ENCODE data around the gene ADAM33.

The ADAM33 gene

GRCh38 chr20:3667434-3668037 is 14.3 kb downstream of the ADAM33 start:
- no peak overlapping the region for H3K4me3 ChIP-seq (ENCODE audit: low read depth in 1 of 2, low read length in 2 of 2)
- no peaks in the 10 kb centered on the region for H3K9me3 ChIP-seq (ENCODE audit: control insufficient read depth in 1 of 2, low read length in 2 of 2)
- no peaks in the 10 kb centered on the region for H3K36me3 ChIP-seq (ENCODE audit: control insufficient read depth in 1 of 2, insufficient read depth in 2 of 2, low read length in 2 of 2)
- H3K27ac ChIP-seq (ENCODE audit: low read depth, low read length): no peak overlapping the region
- no peak overlapping the region for H3K9ac ChIP-seq (ENCODE audit: low read depth in 1 of 2, low read length in 2 of 2)
- peaks cover 21 to 34% of the 10 kb centered on the region in 2 donors for H3K27me3 ChIP-seq (ENCODE audit: control insufficient read depth in 1 of 2, insufficient read depth in 2 of 2, low read length in 2 of 2)
- H3K4me1 ChIP-seq (ENCODE audit: control insufficient read depth in 1 of 2, insufficient read depth in 2 of 2, low read length in 2 of 2): peaks cover 4 to 7% of the 10 kb centered on the region in 2 donors

GRCh38 chr20:3663858-3664257 is 18.0 kb downstream of the ADAM33 start:
- H3K27me3 ChIP-seq (ENCODE audit: control insufficient read depth in 1 of 2, insufficient read depth in 2 of 2, low read length in 2 of 2): peaks cover 36 to 37% of the 10 kb centered on the region in 2 donors
- H3K4me3 ChIP-seq (ENCODE audit: low read depth in 1 of 2, low read length in 2 of 2): no peak overlapping the region
- H3K36me3 ChIP-seq (ENCODE audit: control insufficient read depth in 1 of 2, insufficient read depth in 2 of 2, low read length in 2 of 2): no peaks in the 10 kb centered on the region
- no peak overlapping the region for H3K27ac ChIP-seq (ENCODE audit: low read depth, low read length)
- H3K4me1 ChIP-seq (ENCODE audit: control insufficient read depth in 1 of 2, insufficient read depth in 2 of 2, low read length in 2 of 2): peaks cover 4 to 13% of the 10 kb centered on the region in 2 donors
- no peak overlapping the region for H3K9ac ChIP-seq (ENCODE audit: low read depth in 1 of 2, low read length in 2 of 2)
- H3K9me3 ChIP-seq (ENCODE audit: control insufficient read depth in 1 of 2, low read length in 2 of 2): no peaks in the 10 kb centered on the region

- H3K36me3 ChIP-seq (ENCODE audit: control insufficient read depth in 1 of 2, insufficient read depth in 2 of 2, low read length in 2 of 2): no peaks in the 10 kb centered on the region
- H3K27me3 ChIP-seq (ENCODE audit: control insufficient read depth in 1 of 2, insufficient read depth in 2 of 2, low read length in 2 of 2): peaks cover 33 to 41% of the 10 kb centered on the region in 2 donors
- H3K9ac ChIP-seq (ENCODE audit: low read depth in 1 of 2, low read length in 2 of 2): no peak within 1 kb of the TSS
- H3K27ac ChIP-seq (ENCODE audit: low read depth, low read length): no peak within 1 kb of the TSS
- no peak within 1 kb of the TSS for H3K4me3 ChIP-seq (ENCODE audit: low read depth in 1 of 2, low read length in 2 of 2)
- no peaks in the 10 kb centered on the region for H3K9me3 ChIP-seq (ENCODE audit: control insufficient read depth in 1 of 2, low read length in 2 of 2)
- peaks cover 4 to 16% of the 10 kb centered on the region in 2 donors for H3K4me1 ChIP-seq (ENCODE audit: control insufficient read depth in 1 of 2, insufficient read depth in 2 of 2, low read length in 2 of 2)
Measured at GRCh38 chr20:3663031-3663701, 18.6 kb downstream of the ADAM33 start, which contains the start of gene GFRA4. Gene GFRA4 (minus strand): TSS chr20:3663399. CDS start chr20:3663399, 0 bp downstream.

- H3K4me3 ChIP-seq (ENCODE audit: low read depth in 1 of 2, low read length in 2 of 2): no peak overlapping the region
- no peaks in the 10 kb centered on the region for H3K9me3 ChIP-seq (ENCODE audit: control insufficient read depth in 1 of 2, low read length in 2 of 2)
- no peak overlapping the region for H3K9ac ChIP-seq (ENCODE audit: low read depth in 1 of 2, low read length in 2 of 2)
- no peaks in the 10 kb centered on the region for H3K36me3 ChIP-seq (ENCODE audit: control insufficient read depth in 1 of 2, insufficient read depth in 2 of 2, low read length in 2 of 2)
- H3K4me1 ChIP-seq (ENCODE audit: control insufficient read depth in 1 of 2, insufficient read depth in 2 of 2, low read length in 2 of 2): peaks cover 4 to 16% of the 10 kb centered on the region in 2 donors
- no peak overlapping the region for H3K27ac ChIP-seq (ENCODE audit: low read depth, low read length)
- peaks cover 33 to 41% of the 10 kb centered on the region in 2 donors for H3K27me3 ChIP-seq (ENCODE audit: control insufficient read depth in 1 of 2, insufficient read depth in 2 of 2, low read length in 2 of 2)
Measured at GRCh38 chr20:3661814-3662665, 19.8 kb downstream of the ADAM33 start.

- Histone ChIP-seq H3K9me3 (ENCODE audit: control insufficient read depth in 1 of 2, low read length in 2 of 2) (no peaks in the 10 kb centered on the region), H3K27me3 (ENCODE audit: control insufficient read depth in 1 of 2, insufficient read depth in 2 of 2, low read length in 2 of 2) (peaks cover 33 to 41% of the 10 kb centered on the region in 2 donors), H3K36me3 (ENCODE audit: control insufficient read depth in 1 of 2, insufficient read depth in 2 of 2, low read length in 2 of 2) (no peaks in the 10 kb centered on the region), H3K4me3 (ENCODE audit: low read depth in 1 of 2, low read length in 2 of 2) (no peak overlapping the region), H3K4me1 (ENCODE audit: control insufficient read depth in 1 of 2, insufficient read depth in 2 of 2, low read length in 2 of 2) (peaks cover 4 to 14% of the 10 kb centered on the region in 2 donors), H3K9ac (ENCODE audit: low read depth in 1 of 2, low read length in 2 of 2) (no peak overlapping the region), H3K27ac (ENCODE audit: low read depth, low read length) (no peak overlapping the region)
Measured at GRCh38 chr20:3661060-3661813, 20.6 kb downstream of the ADAM33 start.

GRCh38 chr20:3660262-3661059 is 21.3 kb downstream of the ADAM33 start:
- no peak overlapping the region for H3K4me3 ChIP-seq (ENCODE audit: low read depth in 1 of 2, low read length in 2 of 2)
- H3K9me3 ChIP-seq (ENCODE audit: control insufficient read depth in 1 of 2, low read length in 2 of 2): no peaks in the 10 kb centered on the region
- H3K27ac ChIP-seq (ENCODE audit: low read depth, low read length): no peak overlapping the region
- H3K9ac ChIP-seq (ENCODE audit: low read depth in 1 of 2, low read length in 2 of 2): no peak overlapping the region
- H3K27me3 ChIP-seq (ENCODE audit: control insufficient read depth in 1 of 2, insufficient read depth in 2 of 2, low read length in 2 of 2): peaks cover 33 to 41% of the 10 kb centered on the region in 2 donors
- H3K36me3 ChIP-seq (ENCODE audit: control insufficient read depth in 1 of 2, insufficient read depth in 2 of 2, low read length in 2 of 2): no peaks in the 10 kb centered on the region
- peaks cover 0 to 9% of the 10 kb centered on the region in 2 donors for H3K4me1 ChIP-seq (ENCODE audit: control insufficient read depth in 1 of 2, insufficient read depth in 2 of 2, low read length in 2 of 2)

- Histone ChIP-seq H3K27me3 (ENCODE audit: control insufficient read depth in 1 of 2, insufficient read depth in 2 of 2, low read length in 2 of 2) (peaks cover 33 to 41% of the 10 kb centered on the region in 2 donors), H3K27ac (ENCODE audit: low read depth, low read length) (no peak overlapping the region), H3K4me3 (ENCODE audit: low read depth in 1 of 2, low read length in 2 of 2) (no peak overlapping the region), H3K9ac (ENCODE audit: low read depth in 1 of 2, low read length in 2 of 2) (no peak overlapping the region), H3K9me3 (ENCODE audit: control insufficient read depth in 1 of 2, low read length in 2 of 2) (no peaks in the 10 kb centered on the region), H3K36me3 (ENCODE audit: control insufficient read depth in 1 of 2, insufficient read depth in 2 of 2, low read length in 2 of 2) (no peaks in the 10 kb centered on the region), H3K4me1 (ENCODE audit: control insufficient read depth in 1 of 2, insufficient read depth in 2 of 2, low read length in 2 of 2) (peaks cover 0 to 9% of the 10 kb centered on the region in 2 donors)
Measured at GRCh38 chr20:3659492-3660261, 22.1 kb downstream of the ADAM33 start.

- no peak overlapping the region for H3K4me3 ChIP-seq (ENCODE audit: low read depth in 1 of 2, low read length in 2 of 2)
- no peak overlapping the region for H3K9ac ChIP-seq (ENCODE audit: low read depth in 1 of 2, low read length in 2 of 2)
- peaks cover 33 to 41% of the 10 kb centered on the region in 2 donors for H3K27me3 ChIP-seq (ENCODE audit: control insufficient read depth in 1 of 2, insufficient read depth in 2 of 2, low read length in 2 of 2)
Measured at GRCh38 chr20:3658716-3659491, 22.9 kb downstream of the ADAM33 start.

More at GRCh38 chr20:3658716-3659491, 22.9 kb downstream of the ADAM33 start:
- Histone ChIP-seq H3K4me1 (ENCODE audit: control insufficient read depth in 1 of 2, insufficient read depth in 2 of 2, low read length in 2 of 2) (peaks cover 0 to 9% of the 10 kb centered on the region in 2 donors), H3K27ac (ENCODE audit: low read depth, low read length) (no peak overlapping the region), H3K9me3 (ENCODE audit: control insufficient read depth in 1 of 2, low read length in 2 of 2) (no peaks in the 10 kb centered on the region), H3K36me3 (ENCODE audit: control insufficient read depth in 1 of 2, insufficient read depth in 2 of 2, low read length in 2 of 2) (no peaks in the 10 kb centered on the region)

Data from duodenal mucosa (tissue), 2 donors.